Measurements from ENCODE around the gene CXCR2. TPM values are rescaled to one million over a fixed set of nuclear protein-coding genes. Genes with fewer than 3 reads are reported as not detected.

Gene CXCR2
- total RNA-seq, 1 experiment from 2014 or later: not detected

- Histone ChIP-seq H3K27me3 (ENCODE audit: low read length) (peaks cover 60% of the 10 kb centered on the region), H2AFZ (ENCODE audit: low read length) (no peak overlapping the region), H3K4me2 (ENCODE audit: low read length) (no peak overlapping the region), H3K9me2 (replicated peaks; ENCODE audit: low read length) (no peaks in the 10 kb centered on the region), H3K9ac (ENCODE audit: low read length) (no peak overlapping the region), H3K4me3 (ENCODE audit: low read length) (no peak overlapping the region), H3K36me3 (ENCODE audit: low read depth, low read length) (no peaks in the 10 kb centered on the region), H3K79me2 (ENCODE audit: low read length) (no peaks in the 10 kb centered on the region), H3K27ac (ENCODE audit: low read length) (no peak overlapping the region), H3F3A (ENCODE audit: low read length, unreplicated experiment) (no peaks in the 10 kb centered on the region), H4K20me1 (ENCODE audit: low read length) (no peaks in the 10 kb centered on the region), H3K9me3 (ENCODE audit: low read length) (peaks cover 4% of the 10 kb centered on the region), H3K4me1 (ENCODE audit: insufficient read depth, low read length) (no peaks in the 10 kb centered on the region)
- no peak for ATAC-seq
- BruUV-seq (replicated peaks): no TSS peak
- POLR2A ChIA-PET (ENCODE audit: unreplicated experiment): no interaction called here
- TF ChIP-seq CTCF (conservative IDR thresholded peaks at IDR 0.05; ENCODE audit: low read depth, low read length) (no peak), EZH2 (IDR thresholded peaks at IDR 0.05; ENCODE audit: low read length, unreplicated experiment) (no peak), EZH2phosphoT487 (IDR thresholded peaks at IDR 0.05; ENCODE audit: borderline replicate concordance, low read length) (no peak)
- CTCF ChIA-PET: no interaction called here
- DNase-seq: no peak
- intact Hi-C loops (cut with micrococcal nuclease): no loop called here
These were observed 36.6 kb upstream of the CXCR2 start for GRCh38 chr2:218089259-218089658.

GRCh38 chr2:218091746-218092145, 34.1 kb upstream of the CXCR2 start:
- ATAC-seq: no peak
- Histone ChIP-seq H4K20me1 (ENCODE audit: low read length) (no peaks in the 10 kb centered on the region), H3K4me2 (ENCODE audit: low read length) (no peak overlapping the region), H3K9me3 (ENCODE audit: low read length) (no peaks in the 10 kb centered on the region), H3K4me3 (ENCODE audit: low read length) (no peak overlapping the region), H3K9me2 (replicated peaks; ENCODE audit: low read length) (no peaks in the 10 kb centered on the region), H3K27ac (ENCODE audit: low read length) (no peak overlapping the region), H3K9ac (ENCODE audit: low read length) (no peak overlapping the region), H3K4me1 (ENCODE audit: insufficient read depth, low read length) (no peaks in the 10 kb centered on the region), H3K27me3 (ENCODE audit: low read length) (peaks cover 73% of the 10 kb centered on the region), H3K36me3 (ENCODE audit: low read depth, low read length) (no peaks in the 10 kb centered on the region), H2AFZ (ENCODE audit: low read length) (no peak overlapping the region), H3K79me2 (ENCODE audit: low read length) (no peaks in the 10 kb centered on the region), H3F3A (ENCODE audit: low read length, unreplicated experiment) (no peaks in the 10 kb centered on the region)
- ChIA-PET CTCF (no interaction called here), POLR2A (ENCODE audit: unreplicated experiment) (no interaction called here)
- TF ChIP-seq CTCF (conservative IDR thresholded peaks at IDR 0.05; ENCODE audit: low read depth, low read length) (no peak), EZH2 (IDR thresholded peaks at IDR 0.05; ENCODE audit: low read length, unreplicated experiment) (no peak), EZH2phosphoT487 (IDR thresholded peaks at IDR 0.05; ENCODE audit: borderline replicate concordance, low read length) (no peak)
- no peak for DNase-seq
- no TSS peak for BruUV-seq (replicated peaks)
- intact Hi-C loops (cut with micrococcal nuclease): no loop called here

GRCh38 chr2:218093879-218094278, 31.9 kb upstream of the CXCR2 start:
- Histone ChIP-seq H3K4me3 (ENCODE audit: low read length) (no peak overlapping the region), H3K9me2 (replicated peaks; ENCODE audit: low read length) (no peaks in the 10 kb centered on the region), H4K20me1 (ENCODE audit: low read length) (no peaks in the 10 kb centered on the region), H3K9me3 (ENCODE audit: low read length) (no peaks in the 10 kb centered on the region), H2AFZ (ENCODE audit: low read length) (no peak overlapping the region), H3K27me3 (ENCODE audit: low read length) (peaks cover 75% of the 10 kb centered on the region), H3K4me2 (ENCODE audit: low read length) (no peak overlapping the region), H3K79me2 (ENCODE audit: low read length) (no peaks in the 10 kb centered on the region), H3K9ac (ENCODE audit: low read length) (no peak overlapping the region), H3F3A (ENCODE audit: low read length, unreplicated experiment) (no peaks in the 10 kb centered on the region), H3K27ac (ENCODE audit: low read length) (no peak overlapping the region), H3K4me1 (ENCODE audit: insufficient read depth, low read length) (no peaks in the 10 kb centered on the region), H3K36me3 (ENCODE audit: low read depth, low read length) (no peaks in the 10 kb centered on the region)
- TF ChIP-seq EZH2 (IDR thresholded peaks at IDR 0.05; ENCODE audit: low read length, unreplicated experiment): no peak
- TF ChIP-seq EZH2phosphoT487 (IDR thresholded peaks at IDR 0.05; ENCODE audit: borderline replicate concordance, low read length): no peak
- ATAC-seq: no peak
- no TSS peak for BruUV-seq (replicated peaks)
- intact Hi-C loops (cut with micrococcal nuclease): no loop called here
- CTCF ChIA-PET: no interaction called here
- POLR2A ChIA-PET (ENCODE audit: unreplicated experiment): no interaction called here
- no peak for DNase-seq

Data from PC-3 (cell line).